ENCODE results near the gene MAGEA12.
"Not testable (repeated sequence)": the region's sequence is repeated elsewhere in the genome, so short reads cannot be mapped to it uniquely, and the experiment has no call there.

Gene MAGEA12

DNA sequence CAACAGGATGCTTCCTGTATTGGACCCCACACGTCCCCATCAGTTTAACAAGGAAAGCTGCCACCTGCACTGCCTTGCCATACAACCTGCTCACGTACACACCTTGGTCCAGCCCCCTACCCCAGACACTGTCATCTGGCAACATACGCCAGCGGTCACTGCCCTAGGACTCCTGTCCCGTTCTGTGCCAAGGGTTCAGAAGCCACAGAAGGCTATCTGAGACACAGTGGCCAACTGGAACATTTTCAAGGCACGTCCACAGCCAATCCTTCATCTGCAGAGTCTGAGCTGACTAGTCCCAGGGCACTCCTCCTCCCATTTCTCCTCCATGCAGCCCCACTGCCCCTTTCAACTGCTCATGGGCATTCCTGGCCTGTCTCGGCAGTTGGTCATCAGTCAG is 28.0 kb downstream of the MAGEA12 start:
- DNase-seq (ENCODE audit: low read depth, low spot score), result not testable (repeated sequence)

DNA sequence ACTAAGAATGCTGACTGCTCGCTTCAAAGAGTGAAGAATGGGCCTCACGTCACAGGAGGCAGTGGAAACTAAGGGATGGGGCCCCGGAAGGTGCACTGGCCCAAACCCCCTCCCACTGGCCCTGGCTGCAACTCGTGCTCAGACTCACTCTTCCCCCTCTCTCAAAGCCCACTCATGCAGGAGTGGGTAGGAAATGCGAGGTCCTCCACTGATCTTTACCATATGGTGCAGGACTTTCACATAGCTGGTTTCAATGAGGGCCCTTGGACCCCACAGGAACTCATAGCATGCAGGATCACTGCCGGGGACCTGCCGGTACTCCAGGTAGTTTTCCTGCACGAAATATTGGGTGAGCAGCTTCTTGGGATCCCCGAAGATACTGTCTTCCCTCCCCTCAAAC is 33.0 kb downstream of the MAGEA12 start:
- DNase-seq (ENCODE audit: low read depth, low spot score), result not testable (repeated sequence)

DNA sequence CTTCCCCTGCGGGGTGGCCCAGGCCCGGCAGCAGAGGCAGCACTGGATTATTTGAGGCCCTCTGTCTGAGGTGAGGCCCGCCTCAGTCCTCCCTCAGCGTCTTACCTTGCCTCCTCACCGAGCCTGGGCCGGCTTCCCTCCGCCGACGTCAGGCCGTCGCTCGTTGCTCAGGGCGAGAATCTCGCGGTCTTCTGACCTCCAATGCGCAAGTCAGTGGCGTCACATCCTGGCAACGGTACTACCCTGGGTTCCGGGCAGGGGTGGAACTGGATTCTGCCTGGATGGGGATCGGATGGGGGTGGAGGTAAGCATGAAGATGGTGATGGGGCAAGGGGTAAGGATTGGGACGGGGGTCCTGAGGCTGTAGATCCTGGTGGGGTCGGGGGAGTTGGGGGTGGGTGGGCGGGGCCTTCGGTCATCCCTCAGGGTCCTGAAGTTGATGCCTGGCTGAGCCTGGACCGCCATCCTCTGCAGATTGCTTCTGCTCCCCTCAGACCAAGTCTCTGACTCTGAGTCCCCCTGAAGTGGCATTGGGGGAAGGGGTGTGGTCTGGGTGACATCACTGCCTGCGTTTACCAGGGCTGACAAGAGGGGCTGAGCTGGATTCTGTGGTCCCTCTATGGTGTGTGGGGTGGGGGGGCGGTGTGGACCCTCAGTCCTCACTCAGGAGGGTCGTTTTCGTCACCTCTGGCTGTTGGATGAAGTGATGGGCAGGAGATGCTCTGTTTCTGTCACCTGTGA is 36.2 kb downstream of the MAGEA12 start, which contains the start of gene MAGEA6:
Gene MAGEA6 (minus strand): TSS at position 141 of the 741 bp plus-strand sequence. CDS start 2,039 bp downstream, outside the sequence.
- DNase-seq (ENCODE audit: low read depth, low spot score), result not testable (repeated sequence)

DNA sequence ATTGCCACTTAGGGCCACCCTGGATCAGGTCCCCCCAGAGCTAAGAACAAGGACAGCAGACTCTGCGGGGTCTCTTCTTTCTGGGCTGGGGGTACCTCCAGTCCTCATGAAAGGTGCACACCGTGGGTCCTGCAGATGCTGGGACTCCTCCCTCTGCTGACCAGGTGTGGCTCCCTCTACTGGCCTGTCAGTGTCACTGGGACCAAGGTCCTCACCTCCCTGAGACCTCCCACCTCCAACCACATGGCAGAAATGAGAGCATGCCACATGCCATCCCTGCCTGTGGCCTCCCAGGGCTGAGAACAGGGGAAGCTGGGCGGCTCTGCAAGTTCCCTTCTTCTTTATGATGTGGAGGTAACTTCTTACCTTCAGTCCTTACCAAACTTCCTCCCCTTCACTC is 53.5 kb downstream of the MAGEA12 start:
- DNase-seq (ENCODE audit: low read depth, low spot score), result not testable (repeated sequence)

All from activated CD4-positive, CD25-positive, alpha-beta regulatory T cell treated with anti-CD3 and anti-CD28 coated beads, Interleukin-2, amount 50 U/mL, for 16 hours (primary cell).